Calu3 (cell line): ENCODE measurements around the gene UST. TPM values are rescaled to one million over a fixed set of nuclear protein-coding genes. Genes with fewer than 3 reads are reported as not detected.

ENCODE experiments used
- BruUV-seq: library from RNA; stranded (reverse); fragments of 400-500 nt; replicated peaks from 2 replicates; lab custom pipeline; 2021; lab: Mats Ljungman, UMichigan
- CTCF ChIA-PET: fragments of 300-600 bp; sonication (Branson Sonifier 250); formaldehyde crosslinking; loops from one replicate; lab custom pipeline; 2022; ENCODE audit warnings: antibody characterized with exemption; lab: Charles Lee
- DNase-seq: peaks from one replicate; pipeline ENCODE4 v3.0.0; 2022
- H3K27ac Mint-ChIP-seq: one replicate; pipeline ENCODE4 v1.8.0; 2022; ENCODE audit warnings: mixed read lengths; ENCODE audit not compliant: unreplicated experiment
- H3K27me3 Mint-ChIP-seq: one replicate; pipeline ENCODE4 v1.8.0; 2022; ENCODE audit warnings: mixed read lengths; ENCODE audit not compliant: unreplicated experiment
- H3K36me3 Mint-ChIP-seq: one replicate; pipeline ENCODE4 v1.8.0; 2022; ENCODE audit warnings: mild to moderate bottlenecking, moderate library complexity, mixed read lengths; ENCODE audit not compliant: insufficient read depth, unreplicated experiment
- H3K4me1 Mint-ChIP-seq: one replicate; pipeline ENCODE4 v1.8.0; 2022; ENCODE audit warnings: mild to moderate bottlenecking, low read depth, mixed read lengths; ENCODE audit not compliant: unreplicated experiment
- H3K4me3 Mint-ChIP-seq: one replicate; pipeline ENCODE4 v1.8.0; 2022; ENCODE audit warnings: mild to moderate bottlenecking, low read depth, moderate library complexity, mixed read lengths; ENCODE audit not compliant: unreplicated experiment
- H3K9me3 Mint-ChIP-seq: one replicate; pipeline ENCODE4 v1.8.0; 2022; ENCODE audit warnings: low read depth, mixed read lengths; ENCODE audit not compliant: unreplicated experiment
- intact Hi-C: fragments of 100-400 bp; cut with micrococcal nuclease; formaldehyde crosslinking; loops from one replicate; pipeline ENCODE4 v1.10.0; 2022; ENCODE audit not compliant: unreplicated experiment
- total RNA-seq: library from RNA; stranded (reverse); gene quantifications from 2 replicates; pipeline ENCODE4 v1.2.3, GENCODE V29; 2022
- TF ChIP-seq, protein P1 (sequence below): fragments of 200-600 bp; IDR thresholded peaks from one replicate; pipeline ENCODE4 v1.8.0; 2022; ENCODE audit warnings: antibody characterized with exemption; ENCODE audit not compliant: unreplicated experiment

UST gene
- total RNA-seq, 1 experiment from 2014 or later: 2.4 TPM

DNA sequence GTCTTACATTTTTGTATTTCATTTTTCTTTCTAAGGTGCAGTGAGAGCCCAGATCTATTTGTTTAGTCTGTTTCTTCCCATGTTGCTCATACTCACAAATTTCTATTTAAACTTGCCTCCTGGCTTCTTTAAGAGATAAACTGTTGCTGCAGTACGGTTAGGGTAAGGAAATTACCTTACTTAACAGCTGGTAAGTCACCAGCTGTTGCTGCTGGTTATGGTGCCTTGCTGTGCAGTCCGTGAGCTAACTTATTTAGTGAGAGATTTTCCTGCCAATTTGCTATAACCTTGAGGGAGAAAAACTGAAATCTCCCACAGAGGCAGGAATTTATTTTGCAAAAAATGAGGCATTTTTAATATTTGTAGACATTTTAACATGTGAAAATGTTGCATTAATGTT, 261.0 kb downstream of the UST start:
- Mint-ChIP-seq H3K27me3 (no peaks in the 10 kb centered on the region), H3K27ac (no peak overlapping the region), H3K4me3 (no peak overlapping the region), H3K36me3 (no peaks in the 10 kb centered on the region), H3K4me1 (no peaks in the 10 kb centered on the region), H3K9me3 (peaks cover 2% of the 10 kb centered on the region)
- no peak for DNase-seq
- BruUV-seq: no TSS peak
- TF ChIP-seq, protein P1, sequence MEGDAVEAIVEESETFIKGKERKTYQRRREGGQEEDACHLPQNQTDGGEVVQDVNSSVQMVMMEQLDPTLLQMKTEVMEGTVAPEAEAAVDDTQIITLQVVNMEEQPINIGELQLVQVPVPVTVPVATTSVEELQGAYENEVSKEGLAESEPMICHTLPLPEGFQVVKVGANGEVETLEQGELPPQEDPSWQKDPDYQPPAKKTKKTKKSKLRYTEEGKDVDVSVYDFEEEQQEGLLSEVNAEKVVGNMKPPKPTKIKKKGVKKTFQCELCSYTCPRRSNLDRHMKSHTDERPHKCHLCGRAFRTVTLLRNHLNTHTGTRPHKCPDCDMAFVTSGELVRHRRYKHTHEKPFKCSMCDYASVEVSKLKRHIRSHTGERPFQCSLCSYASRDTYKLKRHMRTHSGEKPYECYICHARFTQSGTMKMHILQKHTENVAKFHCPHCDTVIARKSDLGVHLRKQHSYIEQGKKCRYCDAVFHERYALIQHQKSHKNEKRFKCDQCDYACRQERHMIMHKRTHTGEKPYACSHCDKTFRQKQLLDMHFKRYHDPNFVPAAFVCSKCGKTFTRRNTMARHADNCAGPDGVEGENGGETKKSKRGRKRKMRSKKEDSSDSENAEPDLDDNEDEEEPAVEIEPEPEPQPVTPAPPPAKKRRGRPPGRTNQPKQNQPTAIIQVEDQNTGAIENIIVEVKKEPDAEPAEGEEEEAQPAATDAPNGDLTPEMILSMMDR: no peak
- intact Hi-C loops: no loop called here
- CTCF ChIA-PET: no interaction called here

DNA sequence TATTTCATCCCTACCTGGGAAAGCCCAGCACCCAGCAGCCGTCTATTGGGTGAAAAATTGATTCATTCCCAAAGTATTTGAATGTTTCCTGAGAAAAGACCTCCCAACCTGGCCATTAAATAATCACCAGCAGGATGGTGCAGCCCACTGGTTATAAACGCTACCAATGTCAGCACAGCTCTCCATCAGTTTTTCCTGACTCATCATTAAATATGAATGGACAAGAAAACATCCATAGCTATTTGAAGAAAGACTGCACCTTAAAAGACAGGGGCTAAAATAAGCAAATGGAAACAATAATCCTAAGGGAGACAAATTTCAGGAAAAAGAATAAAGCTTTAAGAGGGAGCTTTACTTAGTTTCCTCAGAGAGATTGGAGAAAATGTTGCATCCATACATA, 261.9 kb downstream of the UST start:
- H3K27me3 Mint-ChIP-seq: no peaks in the 10 kb centered on the region
- CTCF ChIA-PET: no interaction called here
- no TSS peak for BruUV-seq
- DNase-seq: no peak
- TF ChIP-seq, protein P1: no peak
- intact Hi-C loops: no loop called here
- H3K4me3 Mint-ChIP-seq: no peak overlapping the region
- H3K36me3 Mint-ChIP-seq: no peaks in the 10 kb centered on the region
- no peaks in the 10 kb centered on the region for H3K4me1 Mint-ChIP-seq
- H3K9me3 Mint-ChIP-seq: peaks cover 2% of the 10 kb centered on the region
- H3K27ac Mint-ChIP-seq: no peak overlapping the region

DNA sequence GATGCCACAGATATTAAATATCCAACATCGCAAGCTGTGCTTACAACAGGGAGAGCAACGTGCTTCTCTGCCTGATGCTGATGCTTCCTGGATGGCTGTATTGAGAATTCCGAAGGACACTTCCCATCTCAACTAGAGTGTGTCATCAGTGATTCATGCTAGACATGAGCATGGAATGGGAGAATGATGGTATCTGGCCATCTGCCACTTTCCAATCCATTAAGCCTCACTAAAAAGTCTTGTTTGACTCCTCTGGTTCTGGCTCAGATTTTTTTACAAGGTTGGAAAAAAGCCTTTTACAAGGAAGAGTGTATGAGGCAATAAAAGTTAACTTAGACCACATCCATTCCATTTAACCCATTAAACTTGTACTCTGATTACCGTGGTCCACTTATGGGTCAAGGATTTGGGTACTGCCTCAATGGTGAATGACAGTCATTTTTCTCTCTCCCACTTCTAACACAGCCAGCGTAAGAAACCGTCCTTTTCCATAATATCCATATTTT, 265.3 kb downstream of the UST start:
- BruUV-seq: no TSS peak
- CTCF ChIA-PET: interaction anchor here (0.7 kb wide), 1 partner anchor 22 kb away, joined by 6 read pairs; no protein-coding TSS in a partner anchor
- no peaks in the 10 kb centered on the region for H3K36me3 Mint-ChIP-seq
- H3K27me3 Mint-ChIP-seq: no peaks in the 10 kb centered on the region
- no peak overlapping the region for H3K27ac Mint-ChIP-seq
- no peak for DNase-seq
- TF ChIP-seq, protein P1: no peak
- no peak overlapping the region for H3K4me3 Mint-ChIP-seq
- H3K4me1 Mint-ChIP-seq: no peaks in the 10 kb centered on the region
- H3K9me3 Mint-ChIP-seq: no peaks in the 10 kb centered on the region
- intact Hi-C loops: no loop called here

DNA sequence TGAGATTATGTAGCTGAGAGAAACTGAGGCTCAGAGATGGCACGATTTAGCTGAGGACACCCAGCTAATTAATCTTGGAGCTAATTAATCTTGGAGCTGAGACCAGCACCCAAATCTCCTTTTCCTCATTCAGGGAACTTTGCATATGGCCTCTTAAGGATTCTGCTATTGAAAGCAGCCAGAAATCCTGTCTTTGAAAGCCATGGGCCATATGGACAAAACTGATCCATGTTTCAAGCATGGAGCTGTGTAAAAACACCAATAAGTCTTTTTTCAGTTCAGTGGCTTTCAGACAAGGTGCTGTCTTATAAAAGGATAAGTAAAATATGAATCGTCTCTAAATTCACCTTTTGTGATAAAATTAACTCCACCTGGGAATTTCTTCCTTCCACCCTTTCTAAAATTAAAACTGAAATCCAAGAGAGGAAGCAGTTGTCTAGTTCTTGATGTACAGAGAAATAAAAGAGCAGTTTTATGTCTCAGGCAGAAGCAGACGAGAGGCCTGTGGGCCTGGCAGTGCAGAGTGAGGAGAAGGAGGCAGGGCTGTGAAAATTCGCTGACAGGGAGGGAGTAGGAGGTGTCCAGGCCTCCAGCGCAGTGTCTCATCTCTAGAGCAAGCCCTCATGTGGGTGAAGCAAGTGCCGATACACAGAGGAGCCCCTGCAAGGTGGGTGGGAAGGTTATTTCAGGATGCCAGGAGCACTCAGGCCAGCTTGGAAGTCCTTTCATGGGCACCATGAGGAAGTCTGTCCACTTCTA, 266.9 kb downstream of the UST start:
- intact Hi-C loops: no loop called here
- H3K27ac Mint-ChIP-seq: no peak overlapping the region
- H3K4me3 Mint-ChIP-seq: no peak overlapping the region
- DNase-seq: no peak
- CTCF ChIA-PET: interaction anchor here (0.5 kb wide), 1 partner anchor 357 kb away, joined by 6 read pairs; no protein-coding TSS in a partner anchor
- TF ChIP-seq, protein P1: no peak
- BruUV-seq: no TSS peak
- H3K4me1 Mint-ChIP-seq: no peaks in the 10 kb centered on the region
- no peaks in the 10 kb centered on the region for H3K9me3 Mint-ChIP-seq
- no peaks in the 10 kb centered on the region for H3K27me3 Mint-ChIP-seq
- H3K36me3 Mint-ChIP-seq: no peaks in the 10 kb centered on the region
